GM15510 (cell line): ENCODE results near the gene KRTAP5-1.

ENCODE experiments used
- POLR2A ChIP-seq: IDR thresholded peaks from 3 replicates; pipeline ENCODE4 v1.6.1; 2011; ENCODE audit warnings: borderline replicate concordance; ENCODE audit not compliant: insufficient read length; ENCODE audit errors: extremely low read depth

KRTAP5-1 gene

GRCh38 chr11:1608363-1608762 lies 23.3 kb upstream of the KRTAP5-1 start, which contains the start of gene KRTAP5-3:
Gene KRTAP5-3, minus strand, starts transcription at chr11:1608463. Its CDS starts 78 bp downstream, at chr11:1608385.
- no peak for TF ChIP-seq POLR2A

- TF ChIP-seq POLR2A = no peak
Observed at GRCh38 chr11:1604711-1605110, 19.6 kb upstream of the KRTAP5-1 start.

GRCh38 chr11:1604181-1604580 lies 19.1 kb upstream of the KRTAP5-1 start:
- TF ChIP-seq POLR2A = no peak

GRCh38 chr11:1603629-1604028 lies 18.5 kb upstream of the KRTAP5-1 start:
- TF ChIP-seq POLR2A = no peak

GRCh38 chr11:1600626-1601025 lies 15.5 kb upstream of the KRTAP5-1 start:
- TF ChIP-seq POLR2A = no peak

GRCh38 chr11:1598816-1599215 lies 13.7 kb upstream of the KRTAP5-1 start:
- no peak for TF ChIP-seq POLR2A

GRCh38 chr11:1597994-1598380 lies 12.9 kb upstream of the KRTAP5-1 start, which contains the start of gene KRTAP5-2:
Gene KRTAP5-2, minus strand, starts transcription at chr11:1598294. Its CDS starts 44 bp downstream, at chr11:1598250.
- no peak for TF ChIP-seq POLR2A

- TF ChIP-seq POLR2A = no peak
Observed at GRCh38 chr11:1597331-1597993, 12.4 kb upstream of the KRTAP5-1 start.

GRCh38 chr11:1592628-1593027 lies 7.5 kb upstream of the KRTAP5-1 start:
- TF ChIP-seq POLR2A = no peak

- TF ChIP-seq POLR2A = no peak
Observed at GRCh38 chr11:1589996-1590395, 4.9 kb upstream of the KRTAP5-1 start.

GRCh38 chr11:1586699-1587098 lies 1.6 kb upstream of the KRTAP5-1 start:
- TF ChIP-seq POLR2A = no peak

GRCh38 chr11:1581976-1582375 lies 3.1 kb downstream of the KRTAP5-1 start:
- no peak for TF ChIP-seq POLR2A

GRCh38 chr11:1576825-1577224 lies 8.3 kb downstream of the KRTAP5-1 start:
- no peak for TF ChIP-seq POLR2A

- TF ChIP-seq POLR2A = no peak
Observed at GRCh38 chr11:1574933-1575242, 10.2 kb downstream of the KRTAP5-1 start.

- TF ChIP-seq POLR2A = no peak
Observed at GRCh38 chr11:1574238-1574932, 10.7 kb downstream of the KRTAP5-1 start.

GRCh38 chr11:1573903-1574237 lies 11.2 kb downstream of the KRTAP5-1 start:
- no peak for TF ChIP-seq POLR2A
